GM23248 (cell line): ENCODE results near the gene CRIP1.

ENCODE experiments used
- EZH2 ChIP-seq: fragments of 200-600 bp; sonication (generic); IDR thresholded peaks from 2 replicates; pipeline ENCODE4 v1.6.1; 2018; ENCODE audit warnings: antibody characterized with exemption, mild to moderate bottlenecking; ENCODE audit not compliant: insufficient read depth, poor library complexity, severe bottlenecking
- EZH2phosphoT487 ChIP-seq: fragments of 200-600 bp; sonication (generic); IDR thresholded peaks from 2 replicates; pipeline ENCODE4 v1.6.1; 2018; ENCODE audit warnings: antibody characterized with exemption, moderate library complexity, mild to moderate bottlenecking, low read depth; ENCODE audit not compliant: insufficient read depth

- TF ChIP-seq EZH2 = no peak
- no peak for TF ChIP-seq EZH2phosphoT487
These were observed 15.0 kb downstream of the CRIP1 start for GRCh38 chr14:105501504-105502291.
